Mononuclear cell (primary cell): ENCODE data around the gene LSM12. TPM values are rescaled to one million over a fixed set of nuclear protein-coding genes. Genes with fewer than 3 reads are reported as not detected.
"Not testable (repeated sequence)": the region's sequence is repeated elsewhere in the genome, so short reads cannot be mapped to it uniquely, and the experiment has no call there.

Source experiments
- H3K27me3 ChIP-seq: 2 replicates; pipeline ENCODE4 v1.6.0; 2011; ENCODE audit warnings: low read length, control low read depth; ENCODE audit not compliant: insufficient read depth
- H3K4me1 ChIP-seq: 2 replicates; pipeline ENCODE4 v1.5.1; 2011; ENCODE audit warnings: mild to moderate bottlenecking, low read length, control low read depth; ENCODE audit not compliant: insufficient read depth
- H3K4me3 ChIP-seq: 2 replicates; pipeline ENCODE4 v1.5.1; 2011; ENCODE audit warnings: mild to moderate bottlenecking, low read length, moderate library complexity
- H3K9me3 ChIP-seq: 2 replicates; pipeline ENCODE4 v1.5.1; 2011; ENCODE audit warnings: low read depth, mild to moderate bottlenecking, control low read depth, low read length
- total RNA-seq: library from RNA; depleted of rRNA; stranded (reverse); fragments of >200 nt; gene quantifications from one replicate; pipeline ENCODE4 v1.2.3, GENCODE V29; 2012

The LSM12 gene
- total RNA-seq, 1 donor = 44.4 TPM

GRCh38 chr17:44001461-44001920 lies 65.0 kb downstream of the LSM12 start:
- Histone ChIP-seq H3K27me3 (peaks cover 28% of the 10 kb centered on the region), H3K4me1 (peaks cover 23% of the 10 kb centered on the region), H3K4me3 (no peak overlapping the region), H3K9me3 (no peaks in the 10 kb centered on the region)

- H3K27me3 ChIP-seq = peaks cover 31% of the 10 kb centered on the region
- no peaks in the 10 kb centered on the region for H3K9me3 ChIP-seq
- H3K4me1 ChIP-seq = peaks cover 17% of the 10 kb centered on the region
- no peak overlapping the region for H3K4me3 ChIP-seq
These were observed 65.5 kb downstream of the LSM12 start for GRCh38 chr17:44000871-44001460.

GRCh38 chr17:44000141-44000860 lies 66.2 kb downstream of the LSM12 start:
- H3K27me3 ChIP-seq = peaks cover 30% of the 10 kb centered on the region
- H3K4me1 ChIP-seq = peaks cover 11% of the 10 kb centered on the region
- H3K4me3 ChIP-seq = no peak overlapping the region
- H3K9me3 ChIP-seq = no peaks in the 10 kb centered on the region

DNA sequence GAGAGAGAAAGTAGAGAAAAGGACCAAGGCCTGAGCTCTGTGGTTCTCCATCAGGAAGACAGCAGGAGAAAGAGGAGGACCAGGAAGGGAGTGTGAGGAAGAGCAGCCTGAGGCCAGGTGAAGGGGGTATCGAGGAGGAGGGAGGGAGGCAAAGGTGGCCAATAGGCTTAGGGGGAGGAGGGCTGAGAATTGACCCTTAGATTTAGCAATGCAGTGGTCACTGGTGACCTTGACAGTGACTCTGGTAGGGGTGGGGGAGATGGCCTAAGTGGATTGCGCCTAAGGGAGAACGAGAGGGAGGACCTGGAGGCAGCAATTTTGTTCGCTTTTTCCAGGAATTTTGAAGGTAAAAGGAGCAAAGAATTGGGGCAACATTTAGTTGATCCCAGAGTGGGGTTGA lies 67.4 kb downstream of the LSM12 start:
- Histone ChIP-seq H3K4me3 (no peak overlapping the region), H3K4me1 (peaks cover 9% of the 10 kb centered on the region), H3K9me3 (no peaks in the 10 kb centered on the region), H3K27me3 (peaks cover 34% of the 10 kb centered on the region)

- Histone ChIP-seq H3K27me3 (peaks cover 33% of the 10 kb centered on the region), H3K4me1 (peaks cover 9% of the 10 kb centered on the region), H3K9me3 (no peaks in the 10 kb centered on the region), H3K4me3 (no peak overlapping the region)
These were observed 67.9 kb downstream of the LSM12 start for GRCh38 chr17:43998552-43998951.

GRCh38 chr17:43997180-43997579 lies 69.3 kb downstream of the LSM12 start:
- peaks cover 24% of the 10 kb centered on the region for H3K27me3 ChIP-seq
- not testable (repeated sequence) for H3K4me1 ChIP-seq, H3K9me3 ChIP-seq, H3K4me3 ChIP-seq

DNA sequence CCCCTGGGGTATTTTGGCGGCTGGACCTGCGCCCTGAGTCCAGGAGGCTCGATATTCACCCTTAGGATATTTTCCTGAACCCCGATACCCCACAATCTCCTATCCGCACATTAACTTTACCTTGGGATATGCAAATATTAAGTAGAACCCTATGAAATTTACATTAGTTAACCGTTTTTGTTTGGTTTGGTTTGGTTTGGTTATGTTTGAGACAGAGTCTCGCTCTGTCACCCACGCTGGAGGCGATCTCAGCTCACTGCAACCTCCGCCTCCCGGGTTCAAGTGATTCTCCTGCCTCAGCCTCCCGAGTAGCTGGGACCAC lies 71.4 kb downstream of the LSM12 start:
- H3K4me3 ChIP-seq = no peak overlapping the region
- peaks cover 24% of the 10 kb centered on the region for H3K27me3 ChIP-seq
- H3K9me3 ChIP-seq = no peaks in the 10 kb centered on the region
- H3K4me1 ChIP-seq = peaks cover 9% of the 10 kb centered on the region

GRCh38 chr17:43994272-43995149 lies 72.0 kb downstream of the LSM12 start:
- Histone ChIP-seq H3K4me1 (peaks cover 9% of the 10 kb centered on the region), H3K9me3 (no peaks in the 10 kb centered on the region), H3K4me3 (no peak overlapping the region), H3K27me3 (peaks cover 24% of the 10 kb centered on the region)

DNA sequence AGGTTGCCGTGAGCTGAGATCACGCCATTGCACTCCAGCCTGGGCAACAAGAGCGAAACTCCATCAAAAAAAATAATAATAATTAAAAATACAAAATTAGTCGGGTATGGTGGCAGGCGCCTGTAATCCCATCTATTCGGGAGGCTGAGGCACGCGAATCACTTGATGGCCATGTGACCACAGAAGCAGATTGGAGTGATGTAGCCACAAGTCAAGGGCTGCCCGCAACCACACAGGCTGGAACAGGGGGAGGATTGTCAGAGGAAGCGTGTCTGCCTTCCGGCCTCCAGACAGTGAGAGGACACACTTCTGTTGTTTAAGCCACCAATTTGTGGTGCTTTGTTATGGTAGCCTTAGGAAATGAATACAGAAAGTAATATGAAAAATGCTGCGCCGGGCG lies 73.8 kb downstream of the LSM12 start:
- Histone ChIP-seq H3K4me1 (peaks cover 9% of the 10 kb centered on the region), H3K27me3 (peaks cover 24% of the 10 kb centered on the region), H3K9me3 (no peaks in the 10 kb centered on the region), H3K4me3 (no peak overlapping the region)

DNA sequence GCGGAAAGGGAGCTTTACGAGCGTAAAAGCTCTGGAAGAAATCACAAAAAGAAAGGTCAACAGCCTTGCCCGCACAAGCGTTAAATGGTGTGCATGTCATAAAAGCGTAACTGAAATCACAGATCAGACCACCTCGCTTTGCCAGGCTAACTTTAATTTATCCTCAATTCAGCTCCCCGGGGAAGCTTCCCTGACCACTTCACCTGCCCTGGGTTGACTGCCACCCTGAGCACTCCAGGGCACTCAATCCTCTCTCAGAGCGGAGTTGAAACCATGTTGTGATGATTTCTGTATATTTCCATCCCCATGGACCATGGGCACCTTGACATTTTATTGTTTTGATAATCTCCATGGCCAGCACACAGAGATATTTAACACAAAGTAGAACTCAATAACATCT lies 78.2 kb downstream of the LSM12 start:
- Histone ChIP-seq H3K9me3 (no peaks in the 10 kb centered on the region), H3K4me1 (peaks cover 8% of the 10 kb centered on the region), H3K27me3 (peaks cover 25% of the 10 kb centered on the region), H3K4me3 (no peak overlapping the region)

- H3K4me3 ChIP-seq = no peak overlapping the region
- peaks cover 34% of the 10 kb centered on the region for H3K27me3 ChIP-seq
- peaks cover 8% of the 10 kb centered on the region for H3K4me1 ChIP-seq
- no peaks in the 10 kb centered on the region for H3K9me3 ChIP-seq
These were observed 79.1 kb downstream of the LSM12 start for GRCh38 chr17:43987131-43988021.

DNA sequence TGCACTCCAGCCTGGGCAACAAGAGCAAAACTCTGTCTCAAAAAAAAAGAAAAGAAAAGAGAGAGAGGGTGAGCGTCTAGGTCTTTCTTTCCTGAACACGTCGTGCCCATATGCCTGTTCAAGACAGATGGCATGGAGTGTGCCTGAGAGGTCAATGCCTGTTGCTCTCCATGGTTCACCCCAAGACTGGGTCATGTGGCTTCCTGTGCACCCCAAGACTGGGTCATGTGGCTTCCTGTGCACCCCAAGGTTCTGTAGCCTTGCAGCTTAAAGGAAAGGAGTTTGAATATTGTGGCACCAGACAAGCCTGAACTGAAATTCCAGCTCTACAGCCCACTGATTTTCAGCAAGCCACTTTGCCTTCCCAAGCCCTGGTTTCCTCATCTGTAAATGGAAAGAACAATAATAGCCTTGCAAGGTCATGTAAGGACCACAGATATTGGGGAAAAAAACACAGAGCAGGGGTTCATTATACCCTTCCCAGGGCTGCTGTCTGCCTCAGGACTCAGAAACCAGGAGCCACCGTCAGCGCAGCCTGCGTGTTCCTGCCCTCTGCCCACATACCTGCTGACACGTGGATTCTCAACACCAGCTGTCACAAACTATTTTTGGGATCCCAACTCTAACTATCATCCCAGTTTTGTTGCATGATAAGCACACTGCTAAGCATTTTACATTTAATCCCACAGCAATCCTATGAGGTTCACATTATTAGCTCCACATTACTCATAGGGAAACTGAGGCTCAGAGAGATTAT lies 80.1 kb downstream of the LSM12 start:
- no peak overlapping the region for H3K4me3 ChIP-seq
- H3K27me3 ChIP-seq = peaks cover 42% of the 10 kb centered on the region
- peaks cover 8% of the 10 kb centered on the region for H3K4me1 ChIP-seq
- no peaks in the 10 kb centered on the region for H3K9me3 ChIP-seq

GRCh38 chr17:43984521-43984920 lies 82.0 kb downstream of the LSM12 start:
- Histone ChIP-seq H3K4me3 (no peak overlapping the region), H3K27me3 (peaks cover 42% of the 10 kb centered on the region), H3K9me3 (no peaks in the 10 kb centered on the region)

More at GRCh38 chr17:43984521-43984920, 82.0 kb downstream of the LSM12 start:
- peaks cover 8% of the 10 kb centered on the region for H3K4me1 ChIP-seq
